AG04449 (cell line): Measurements from ENCODE around the gene PPP1R12C.
"Not testable (repeated sequence)": the region's sequence is repeated elsewhere in the genome, so short reads cannot be mapped to it uniquely, and the experiment has no call there.

Source experiments
- CTCF ChIA-PET: fragments of 350-600 bp; formaldehyde crosslinking; extraction: SDS; loops from one replicate; lab custom pipeline; 2021; ENCODE audit warnings: antibody characterized with exemption; lab: Yijun Ruan, JAX
- POLR2A ChIA-PET: fragments of 400-600, 350-600 bp; formaldehyde crosslinking; extraction: SDS; loops from one replicate; lab custom pipeline; 2020; ENCODE audit warnings: antibody characterized with exemption, inconsistent platforms; lab: Yijun Ruan, JAX
- DNase-seq: peaks from one replicate; pipeline ENCODE4 v3.0.0-alpha.2; 2010; ENCODE audit warnings: low read depth, low spot score
- H3K4me3 ChIP-seq: 2 replicates; pipeline ENCODE4 v1.5.1; 2011; ENCODE audit warnings: low read depth, mild to moderate bottlenecking, control low read depth, low read length
- TF ChIP-seq, protein P1 (sequence below): IDR thresholded peaks from one replicate; pipeline ENCODE4 v1.5.1; 2011; ENCODE audit warnings: mild to moderate bottlenecking, moderate library complexity, low read length, control low read depth, inconsistent platforms; ENCODE audit not compliant: insufficient read depth; ENCODE audit errors: missing control alignments

The PPP1R12C gene

DNA sequence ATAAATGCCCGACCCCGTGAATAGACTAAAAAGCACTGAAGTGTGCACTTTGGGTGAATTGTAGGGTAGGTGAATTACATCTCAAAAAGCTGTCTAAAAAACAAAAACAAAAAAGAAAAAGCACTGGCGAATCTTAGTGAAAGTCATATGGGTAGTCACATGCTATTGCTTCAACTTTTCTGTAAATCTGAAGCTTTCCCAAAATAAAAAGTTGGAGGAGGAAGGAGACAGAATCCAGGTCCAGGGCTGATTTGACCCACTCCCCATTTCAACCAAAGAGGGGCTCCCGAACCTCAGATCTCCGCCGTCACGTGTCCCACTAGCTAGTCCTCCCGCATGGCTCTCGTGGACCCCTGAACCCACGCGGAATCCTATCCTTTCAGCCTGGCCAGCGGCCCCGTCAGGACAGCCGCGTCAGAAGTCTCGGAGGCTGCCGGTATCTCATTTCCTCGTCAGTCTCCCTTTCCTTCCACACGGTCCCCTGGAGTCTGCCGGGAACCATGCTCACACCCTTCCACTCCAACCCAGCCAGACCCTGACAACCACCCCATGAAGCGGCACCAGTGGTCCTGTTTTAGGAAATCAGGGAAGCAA, 6.1 kb downstream of the PPP1R12C start:
- TF ChIP-seq, protein P1, sequence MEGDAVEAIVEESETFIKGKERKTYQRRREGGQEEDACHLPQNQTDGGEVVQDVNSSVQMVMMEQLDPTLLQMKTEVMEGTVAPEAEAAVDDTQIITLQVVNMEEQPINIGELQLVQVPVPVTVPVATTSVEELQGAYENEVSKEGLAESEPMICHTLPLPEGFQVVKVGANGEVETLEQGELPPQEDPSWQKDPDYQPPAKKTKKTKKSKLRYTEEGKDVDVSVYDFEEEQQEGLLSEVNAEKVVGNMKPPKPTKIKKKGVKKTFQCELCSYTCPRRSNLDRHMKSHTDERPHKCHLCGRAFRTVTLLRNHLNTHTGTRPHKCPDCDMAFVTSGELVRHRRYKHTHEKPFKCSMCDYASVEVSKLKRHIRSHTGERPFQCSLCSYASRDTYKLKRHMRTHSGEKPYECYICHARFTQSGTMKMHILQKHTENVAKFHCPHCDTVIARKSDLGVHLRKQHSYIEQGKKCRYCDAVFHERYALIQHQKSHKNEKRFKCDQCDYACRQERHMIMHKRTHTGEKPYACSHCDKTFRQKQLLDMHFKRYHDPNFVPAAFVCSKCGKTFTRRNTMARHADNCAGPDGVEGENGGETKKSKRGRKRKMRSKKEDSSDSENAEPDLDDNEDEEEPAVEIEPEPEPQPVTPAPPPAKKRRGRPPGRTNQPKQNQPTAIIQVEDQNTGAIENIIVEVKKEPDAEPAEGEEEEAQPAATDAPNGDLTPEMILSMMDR = no peak
- no peak for DNase-seq
- CTCF ChIA-PET = interaction anchor here (1.5 to 1.6 kb wide), 2 partner anchors 10 to 23 kb away, joined by 3 to 5 read pairs; no protein-coding TSS in a partner anchor
- POLR2A ChIA-PET = no interaction called here
- H3K4me3 ChIP-seq = no peak overlapping the region

DNA sequence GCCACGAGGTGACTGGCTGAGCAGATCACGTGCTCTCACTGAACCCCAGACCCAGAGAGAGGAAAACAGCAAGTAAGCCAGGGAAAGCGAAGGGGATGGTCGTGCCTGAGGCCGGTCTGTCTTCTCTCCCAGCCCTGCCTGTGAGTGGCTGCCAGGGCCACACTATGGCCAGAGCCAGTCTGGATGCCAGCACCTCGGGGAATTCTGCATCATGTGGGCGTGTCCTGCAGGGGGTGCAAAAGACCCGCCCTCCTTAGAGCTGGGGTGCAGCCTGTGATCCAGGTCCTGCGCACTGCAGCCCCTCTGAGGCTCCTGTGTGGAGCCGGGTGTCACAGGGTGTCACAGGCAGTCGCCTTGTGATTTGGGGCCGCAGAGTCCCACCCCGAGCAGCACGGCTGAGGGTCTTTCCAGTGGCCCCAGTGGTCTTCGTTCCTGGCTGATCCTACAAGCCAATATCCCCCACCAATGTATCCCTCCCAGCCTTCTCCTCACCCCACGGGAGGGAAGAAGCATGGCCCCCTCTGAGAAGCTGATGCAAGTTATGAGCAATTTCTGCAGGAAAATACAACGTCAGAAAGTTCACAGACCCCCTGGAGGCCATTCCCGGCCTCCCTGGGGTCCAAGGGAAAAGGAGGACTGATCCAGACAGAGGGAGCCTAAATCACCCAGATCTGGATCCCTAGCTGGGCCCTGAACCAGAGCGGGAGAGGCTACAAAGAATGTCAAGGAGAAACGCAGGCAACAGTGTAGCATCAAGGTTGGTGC, 7.7 kb downstream of the PPP1R12C start:
- POLR2A ChIA-PET = no interaction called here
- H3K4me3 ChIP-seq = no peak overlapping the region
- no peak for DNase-seq
- TF ChIP-seq, protein P1 = no peak
- CTCF ChIA-PET = interaction anchor here (1.4 to 1.6 kb wide), 2 partner anchors 22 kb away, joined by 4 to 5 read pairs; no protein-coding TSS in a partner anchor

DNA sequence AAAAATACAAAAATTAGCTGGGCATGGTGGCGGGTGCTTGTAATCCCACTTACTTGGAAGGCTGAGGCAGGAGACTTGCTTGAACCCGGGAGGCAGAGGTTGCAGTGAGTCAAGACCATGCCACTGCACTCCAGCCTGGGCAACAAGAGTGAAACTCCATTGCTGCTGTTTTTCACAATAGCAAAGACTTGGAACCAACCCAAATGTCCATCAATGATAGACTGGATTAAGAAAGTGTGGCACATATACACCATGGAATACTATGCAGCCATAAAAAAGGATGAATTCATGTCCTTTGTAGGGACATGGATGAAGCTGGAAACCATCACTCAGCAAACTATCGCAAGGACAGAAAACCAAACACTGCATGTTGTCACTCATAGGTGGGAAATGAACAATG, 10.2 kb downstream of the PPP1R12C start:
- CTCF ChIA-PET = interaction anchor here (3.2 kb wide), 1 partner anchor 19 kb away, joined by 25 read pairs; no protein-coding TSS in a partner anchor
- H3K4me3 ChIP-seq, DNase-seq, POLR2A ChIA-PET: not testable (repeated sequence)

DNA sequence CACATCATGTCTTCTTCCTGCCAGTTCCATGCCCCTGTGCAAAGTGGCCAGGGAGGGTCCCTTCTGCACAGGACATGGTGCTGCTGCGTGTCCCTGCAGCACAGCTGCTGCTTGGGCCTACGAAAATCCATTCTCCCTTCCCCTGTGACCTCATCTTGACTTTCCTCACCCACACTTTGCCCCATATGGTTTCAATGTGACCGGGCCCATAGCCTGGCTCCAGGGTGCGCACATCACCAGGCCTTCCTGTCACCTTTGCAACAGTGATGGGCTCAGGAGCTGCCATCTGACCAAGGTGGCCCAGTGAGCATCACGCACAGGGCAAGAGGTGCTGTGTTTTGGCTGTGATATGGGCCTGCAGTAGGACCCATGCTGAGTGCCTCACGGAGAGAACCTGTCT, 10.8 kb downstream of the PPP1R12C start:
- CTCF ChIA-PET = interaction anchor here (3.2 kb wide), 1 partner anchor 18 kb away, joined by 25 read pairs; no protein-coding TSS in a partner anchor

DNA sequence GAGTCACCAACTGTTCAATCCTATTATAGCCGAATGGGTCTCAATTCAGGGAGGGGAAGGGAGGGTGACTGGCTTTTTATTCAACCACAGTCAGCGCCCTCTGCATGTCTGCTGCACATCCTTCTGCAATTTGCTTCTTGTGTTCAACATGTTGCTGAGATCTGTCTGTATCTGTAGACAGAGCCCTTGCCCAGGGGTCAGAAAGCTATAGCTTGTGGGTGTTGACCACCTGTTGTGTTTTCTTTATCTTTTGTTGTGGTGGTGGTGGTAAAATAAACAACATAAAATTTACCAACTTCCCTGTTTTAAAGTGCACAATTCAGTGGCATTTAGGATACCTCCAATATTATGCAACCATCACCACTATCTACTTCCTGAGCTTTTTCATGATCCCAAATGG, 12.2 kb downstream of the PPP1R12C start:
- no peak for DNase-seq
- TF ChIP-seq, protein P1 = no peak
- H3K4me3 ChIP-seq = no peak overlapping the region
- CTCF ChIA-PET = interaction anchor here (3.2 kb wide), 1 partner anchor 17 kb away, joined by 25 read pairs; no protein-coding TSS in a partner anchor
- POLR2A ChIA-PET = no interaction called here

More for the DNA sequence above, 10.8 kb downstream of the PPP1R12C start:
- POLR2A ChIA-PET = interaction anchor here (0.6 to 1.0 kb wide), 2 partner anchors 10 to 11 kb away, joined by 3 read pairs; partner anchors contain the start of gene PPP1R12C
- DNase-seq = no peak
- TF ChIP-seq, protein P1 = no peak
- H3K4me3 ChIP-seq = no peak overlapping the region

DNA sequence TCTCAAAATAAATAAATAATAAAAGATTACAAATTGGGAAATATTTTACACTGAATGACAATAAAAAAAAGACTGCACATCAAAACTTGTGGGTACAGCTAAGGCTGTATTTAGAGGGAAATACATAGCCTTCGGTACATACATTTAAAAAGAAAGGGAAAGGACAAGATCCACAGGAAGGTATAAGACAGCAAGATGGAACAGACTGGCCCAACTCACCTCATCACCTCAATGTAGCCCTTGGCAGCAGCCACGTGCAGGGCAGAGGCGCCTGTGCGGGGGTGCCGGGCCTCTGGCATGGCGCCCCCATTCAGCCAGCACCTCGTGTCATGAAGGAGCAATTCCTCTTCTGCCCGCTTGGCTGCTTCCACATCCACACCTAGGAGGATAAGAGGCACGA, 14.2 kb downstream of the PPP1R12C start:
- no peak for DNase-seq
- no peak overlapping the region for H3K4me3 ChIP-seq
- TF ChIP-seq, protein P1 = no peak
- ChIA-PET CTCF (interaction anchor here (1.4 to 7.0 kb wide), 2 partner anchors 15 to 38 kb away, joined by 3 to 43 read pairs; no protein-coding TSS in a partner anchor), POLR2A (no interaction called here)
